GM18502 (cell line): ENCODE results near the gene SFRP5.
A peak's percentile ranks its signal among the peaks of the same experiment; 100 is the strongest.

Experiments
- ATAC-seq: cut with Tn5 transposase; IDR thresholded peaks from one replicate; pipeline ENCODE4 v1.9.1; 2021; ENCODE audit warnings: mild to moderate bottlenecking; ENCODE audit not compliant: unreplicated experiment, poor library complexity

The SFRP5 gene

DNA sequence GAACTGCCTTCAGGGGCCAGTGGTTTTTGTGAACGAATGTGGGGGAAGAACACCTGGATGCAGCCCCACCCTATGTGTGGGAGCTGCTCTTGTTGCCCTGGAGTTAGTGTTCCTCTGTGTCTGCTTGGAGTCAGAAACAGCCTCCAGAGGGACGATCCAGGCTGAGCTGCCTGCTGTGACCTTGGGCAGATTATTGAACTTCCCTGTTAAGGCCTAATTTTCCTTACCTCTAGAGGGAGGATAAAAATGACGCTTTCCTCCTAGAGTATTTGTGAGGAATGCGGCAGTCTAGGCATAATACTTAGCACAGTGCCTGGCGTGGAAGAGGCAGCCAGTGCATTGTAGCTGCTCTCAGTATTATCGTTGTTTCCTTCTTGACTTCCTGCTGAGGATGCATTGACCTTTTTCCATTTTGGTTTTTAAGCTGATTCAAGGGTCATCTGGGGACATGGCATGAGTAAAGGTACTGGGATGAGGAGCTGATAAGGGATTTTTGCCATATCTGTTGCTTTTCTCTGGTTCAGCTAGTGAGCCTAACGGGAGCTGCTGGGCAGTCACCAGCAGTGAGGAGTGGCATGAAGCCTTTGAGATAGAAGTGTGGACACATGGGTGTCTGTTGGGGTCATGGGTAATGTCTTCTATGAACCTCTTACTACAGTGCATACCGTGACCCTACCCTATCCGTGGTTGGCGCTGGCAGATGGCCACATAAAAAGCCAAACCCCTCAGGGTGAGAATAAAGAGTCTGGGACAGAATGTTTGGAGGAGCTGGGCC lies 28.4 kb downstream of the SFRP5 start:
- no peak for ATAC-seq

GRCh38 chr10:97740613-97741012 lies 31.2 kb downstream of the SFRP5 start:
- ATAC-seq, result no peak

- ATAC-seq, result no peak
Measured at GRCh38 chr10:97738616-97739015, 33.2 kb downstream of the SFRP5 start.

DNA sequence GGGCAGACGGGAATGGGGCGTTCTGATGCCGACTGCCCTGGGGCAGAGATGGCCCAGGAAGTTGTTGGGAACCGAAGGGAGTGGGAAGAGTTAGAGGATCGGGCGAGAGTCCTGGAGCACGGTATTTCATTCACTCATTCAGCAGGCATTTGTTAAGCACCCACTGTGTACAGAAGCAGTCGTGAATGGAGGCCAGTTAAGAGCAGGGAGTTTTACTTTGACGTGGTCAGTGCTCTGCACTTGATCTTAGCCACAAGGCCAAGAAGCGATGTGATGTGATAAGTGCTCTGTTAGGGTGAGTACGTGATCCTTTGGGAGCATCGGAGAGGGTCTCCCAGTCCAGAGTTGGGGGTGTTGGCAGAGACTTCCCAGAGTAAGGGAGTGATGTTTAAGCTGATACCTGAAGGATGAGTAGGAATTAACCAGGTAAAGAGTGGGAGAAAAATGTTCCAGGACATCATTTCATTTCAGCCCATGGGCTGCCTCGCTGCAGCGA lies 34.0 kb downstream of the SFRP5 start:
- peak; percentile 8 for ATAC-seq

- peak; percentile 88 for ATAC-seq
Measured at GRCh38 chr10:97736902-97737769, 34.7 kb downstream of the SFRP5 start, which contains the start of gene ZFYVE27. Gene ZFYVE27, plus strand, starts transcription at chr10:97737128. Its CDS starts 1,350 bp downstream, at chr10:97738478.

DNA sequence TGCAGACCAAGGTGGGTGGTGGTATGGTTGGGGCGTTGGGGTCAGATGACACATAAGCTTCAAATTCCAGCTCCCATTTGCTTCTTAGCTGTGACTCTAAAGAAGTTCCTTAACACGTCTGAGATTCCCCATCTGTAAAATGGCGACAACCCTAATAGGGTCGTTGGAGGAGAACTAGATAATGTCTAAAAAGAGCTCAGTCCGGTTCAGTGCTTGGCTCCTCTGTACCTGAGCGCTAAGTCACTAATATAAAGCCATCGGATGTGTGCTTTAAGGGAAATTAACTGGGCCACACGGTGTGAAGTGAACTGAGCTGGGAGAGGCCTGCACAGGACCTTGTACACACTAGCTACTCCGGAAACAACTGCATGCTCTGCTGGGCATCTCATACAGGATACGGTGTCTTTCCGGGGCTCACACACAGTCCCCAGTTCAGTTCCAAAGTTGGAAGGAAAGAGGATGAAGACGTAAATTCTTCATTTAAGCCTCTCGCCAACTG lies 35.3 kb downstream of the SFRP5 start:
- peak; percentile 36 for ATAC-seq

- no peak for ATAC-seq
Measured at GRCh38 chr10:97734021-97734420, 37.8 kb downstream of the SFRP5 start.

- ATAC-seq, result no peak
Measured at GRCh38 chr10:97733256-97733655, 38.5 kb downstream of the SFRP5 start.

GRCh38 chr10:97732052-97732359 lies 39.8 kb downstream of the SFRP5 start:
- no peak for ATAC-seq

DNA sequence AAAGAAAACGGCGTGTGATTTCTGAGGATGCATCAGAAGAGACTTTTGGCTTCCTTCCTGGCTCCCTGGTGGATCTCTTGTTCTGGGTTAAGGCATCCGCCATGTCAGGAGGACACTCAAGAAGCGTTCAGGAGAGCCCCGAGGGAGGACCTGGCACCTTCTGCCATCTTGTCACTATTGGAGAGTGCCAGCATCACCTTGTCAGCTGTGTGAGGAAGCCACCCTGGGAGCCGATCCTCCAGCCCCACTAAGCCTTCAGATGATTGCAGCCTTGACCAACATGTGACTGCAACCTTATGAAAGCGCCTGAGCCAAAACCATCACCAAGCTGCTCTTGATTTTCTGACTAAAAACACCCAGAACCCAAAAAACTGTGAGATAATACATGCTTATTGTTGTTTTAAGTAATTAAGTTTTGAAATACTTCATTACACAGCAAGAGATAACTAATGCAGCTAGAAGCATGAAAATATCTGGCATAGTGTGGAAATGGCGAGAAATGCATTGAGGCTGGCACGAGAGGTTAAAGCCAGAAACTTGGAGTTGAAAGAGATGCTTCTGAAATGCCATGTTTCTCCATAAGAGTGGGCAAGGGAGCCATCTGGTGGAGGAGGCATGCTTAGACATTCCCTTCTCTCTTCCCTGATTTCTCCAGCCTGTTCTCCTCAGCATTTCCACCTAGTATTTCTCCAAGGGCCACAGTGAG lies 40.3 kb downstream of the SFRP5 start:
- ATAC-seq, result no peak

- ATAC-seq, result no peak
Measured at GRCh38 chr10:97729014-97729413, 42.8 kb downstream of the SFRP5 start.

DNA sequence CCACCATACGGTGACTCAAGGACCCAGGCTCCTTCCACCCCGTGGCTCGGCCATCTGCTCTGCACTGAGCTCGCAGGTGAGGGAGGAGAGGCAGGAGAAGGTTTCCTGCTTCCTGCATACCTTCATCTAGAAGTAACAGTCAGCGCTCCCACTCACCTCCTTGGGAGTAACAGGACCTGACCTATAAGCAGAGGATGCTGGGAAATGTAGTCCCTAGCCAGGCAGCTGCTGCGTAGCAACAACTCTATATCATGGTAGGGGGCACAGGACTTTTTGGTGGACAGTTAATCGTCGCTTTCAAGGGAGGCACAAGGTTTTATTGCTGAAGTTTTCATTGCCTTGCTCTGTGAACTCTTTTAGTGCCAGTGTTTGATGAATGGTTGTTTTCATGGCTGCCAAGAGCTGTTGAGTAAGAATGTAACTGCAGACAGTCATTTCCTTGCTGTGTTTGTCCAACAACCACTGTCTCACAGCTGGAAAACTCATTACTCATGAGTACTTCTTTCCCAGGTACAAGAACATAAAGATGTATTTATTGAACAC lies 45.1 kb downstream of the SFRP5 start:
- ATAC-seq, result no peak

DNA sequence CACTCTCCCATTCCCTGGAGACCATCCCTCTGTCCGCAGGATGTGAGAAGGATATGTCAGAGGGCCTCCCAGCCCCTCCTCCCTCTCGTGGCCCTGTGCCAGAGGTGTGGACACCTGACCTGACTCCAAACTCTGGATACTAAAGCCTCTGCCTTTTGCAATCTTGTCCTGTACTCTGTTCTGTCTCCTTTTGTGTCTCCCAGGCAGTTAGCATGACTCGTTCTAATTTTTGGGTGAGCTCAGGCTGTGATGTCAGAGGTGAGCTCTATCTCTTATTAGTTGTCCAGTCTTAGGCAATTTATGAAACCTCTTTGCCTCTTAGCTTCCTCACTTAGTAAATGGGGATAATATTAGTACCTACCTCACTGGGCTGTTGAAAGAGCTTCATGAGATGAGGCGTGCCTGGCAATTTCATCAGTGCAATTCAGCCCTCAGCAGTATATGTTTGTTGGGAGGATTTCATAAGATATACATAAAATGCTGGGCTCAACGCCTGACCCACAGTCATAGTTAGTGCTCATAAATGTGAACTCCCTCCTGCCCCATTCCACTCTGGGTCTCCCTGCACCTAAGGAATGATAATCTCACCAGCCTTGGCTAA lies 47.4 kb downstream of the SFRP5 start:
- ATAC-seq, result no peak

GRCh38 chr10:97723001-97723400 lies 48.8 kb downstream of the SFRP5 start:
- ATAC-seq, result no peak

DNA sequence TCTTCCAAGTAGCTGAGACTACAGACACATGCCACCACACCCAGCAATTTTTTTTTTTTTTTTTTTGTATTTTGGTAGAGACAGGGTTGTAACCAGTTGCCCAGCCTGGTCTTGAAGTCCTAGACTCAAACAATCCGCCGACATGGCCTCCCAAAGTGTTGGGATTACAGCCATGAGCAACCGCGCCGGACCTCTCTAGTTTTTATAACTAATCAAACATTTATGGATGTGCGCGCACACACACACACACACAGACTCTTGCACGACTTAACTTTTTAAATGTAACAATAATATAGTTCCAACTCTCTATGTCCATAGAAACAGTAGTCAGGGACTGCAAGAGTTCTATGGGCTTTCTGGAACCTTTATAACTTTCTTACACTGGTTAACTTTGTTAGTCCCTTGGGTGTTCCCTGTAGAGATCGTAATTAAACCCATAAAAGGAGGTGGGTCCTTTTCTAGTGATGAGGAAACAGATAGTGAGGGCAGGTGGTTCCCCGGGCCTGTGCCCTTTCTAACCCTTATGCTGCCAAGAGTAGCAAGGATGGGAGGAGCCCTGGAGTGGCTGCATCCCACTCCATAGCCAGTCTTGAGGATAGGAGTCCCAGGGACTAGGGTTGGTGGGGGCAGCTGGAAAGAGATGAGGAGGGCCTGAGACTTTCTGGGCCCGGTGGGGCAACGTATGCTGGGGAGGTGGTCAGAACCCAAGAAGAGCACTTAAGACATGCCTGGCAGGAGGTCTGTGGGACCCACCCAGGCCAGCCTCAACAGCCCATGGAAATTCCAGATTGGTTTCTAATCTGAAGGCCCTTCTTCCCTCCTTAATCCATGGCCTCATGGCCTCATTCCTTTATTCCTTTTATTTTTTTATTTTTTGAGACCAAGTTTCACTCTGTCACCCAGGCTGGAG lies 49.7 kb downstream of the SFRP5 start:
- ATAC-seq, result no peak

DNA sequence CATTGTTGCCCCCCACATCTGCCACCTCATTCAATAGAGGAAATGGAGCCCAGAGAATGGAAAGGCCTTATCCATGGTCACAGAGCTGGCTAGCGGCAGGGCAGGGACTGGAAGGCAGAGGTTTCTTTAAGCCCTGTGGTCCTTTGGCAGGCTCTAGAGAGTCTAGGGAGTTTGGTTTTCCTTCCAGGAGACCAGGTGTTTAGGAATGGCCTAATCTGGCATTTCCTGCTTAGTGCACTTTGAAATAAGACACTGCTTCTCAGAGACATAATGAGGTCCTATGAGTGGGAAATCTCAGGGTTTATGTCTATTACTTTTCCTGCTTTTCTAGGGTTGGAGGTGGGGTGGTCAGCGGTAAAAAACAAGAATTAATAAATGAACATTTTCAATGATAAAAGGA lies 52.2 kb downstream of the SFRP5 start:
- no peak for ATAC-seq

DNA sequence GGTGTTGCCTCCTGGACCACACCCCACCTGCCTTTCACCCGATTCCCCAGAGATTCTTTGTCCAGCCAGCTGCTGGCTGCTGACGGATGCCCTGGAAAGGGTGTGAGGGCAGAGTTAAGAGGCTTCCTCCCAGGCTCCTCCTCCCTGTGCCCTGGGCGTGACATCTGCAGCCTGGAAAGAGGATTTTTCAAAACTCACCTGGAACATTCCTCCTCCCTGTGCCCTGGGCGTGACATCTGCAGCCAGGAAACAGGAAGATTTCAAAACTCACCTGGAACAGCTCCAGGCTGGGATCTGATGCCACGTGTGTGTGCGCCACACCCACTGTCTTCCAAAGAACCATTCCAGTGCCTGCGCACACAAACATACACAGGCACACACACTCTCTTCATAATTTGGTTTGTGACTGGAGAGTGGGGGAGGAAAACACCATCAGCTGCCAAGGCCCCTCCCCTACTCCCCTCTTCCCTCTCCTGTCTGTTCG lies 53.1 kb downstream of the SFRP5 start:
- no peak for ATAC-seq

GRCh38 chr10:97718178-97718577 lies 53.6 kb downstream of the SFRP5 start:
- ATAC-seq, result no peak

- no peak for ATAC-seq
Measured at GRCh38 chr10:97717627-97718026, 54.2 kb downstream of the SFRP5 start.
